ENCODE measurements around the gene PTBP3.

The PTBP3 gene

DNA sequence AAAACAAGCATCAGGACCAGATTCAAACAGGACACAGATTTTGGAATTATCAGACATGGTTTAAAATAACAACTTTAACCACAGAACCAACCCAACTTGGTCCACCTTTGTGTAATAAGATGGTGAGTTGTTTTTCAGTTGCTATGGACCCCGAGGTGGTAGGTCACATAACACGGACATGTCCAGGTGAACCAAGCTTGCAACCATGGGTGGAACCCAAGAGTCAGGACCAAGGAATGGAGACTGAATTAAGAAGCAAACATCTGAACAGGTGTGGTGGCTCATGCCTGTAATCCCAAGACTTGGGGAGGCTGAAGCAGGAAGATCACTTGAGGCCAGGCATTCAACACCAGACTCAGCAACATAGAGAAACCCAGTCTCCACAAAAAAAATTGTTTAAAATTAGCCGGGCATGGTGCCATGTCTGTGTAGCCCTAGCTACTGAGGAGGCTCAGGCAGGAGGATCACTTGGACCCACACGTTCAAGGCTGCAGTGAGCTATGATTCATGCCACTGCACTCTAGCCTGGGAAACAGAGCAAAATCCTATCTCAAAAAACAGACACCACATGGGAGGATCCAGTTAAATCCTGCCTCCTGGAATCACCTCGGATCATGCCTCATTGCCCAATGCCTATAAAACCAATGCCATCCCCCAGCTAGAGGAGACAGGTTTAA, 10.6 kb downstream of the PTBP3 start:
- Histone ChIP-seq H3K36me3 (replicated peaks) (no peaks in the 10 kb centered on the region), H3K27ac (no peak overlapping the region), H3K4me3 (ENCODE audit: low read depth, low read length) (no peak overlapping the region), H3K27me3 (replicated peaks) (no peaks in the 10 kb centered on the region)
- in situ Hi-C loops (cut with HindIII; ENCODE audit: low pct_ligation_motif_present, low sequenced_read_pairs) = no loop called here
- TF ChIP-seq, protein P1, sequence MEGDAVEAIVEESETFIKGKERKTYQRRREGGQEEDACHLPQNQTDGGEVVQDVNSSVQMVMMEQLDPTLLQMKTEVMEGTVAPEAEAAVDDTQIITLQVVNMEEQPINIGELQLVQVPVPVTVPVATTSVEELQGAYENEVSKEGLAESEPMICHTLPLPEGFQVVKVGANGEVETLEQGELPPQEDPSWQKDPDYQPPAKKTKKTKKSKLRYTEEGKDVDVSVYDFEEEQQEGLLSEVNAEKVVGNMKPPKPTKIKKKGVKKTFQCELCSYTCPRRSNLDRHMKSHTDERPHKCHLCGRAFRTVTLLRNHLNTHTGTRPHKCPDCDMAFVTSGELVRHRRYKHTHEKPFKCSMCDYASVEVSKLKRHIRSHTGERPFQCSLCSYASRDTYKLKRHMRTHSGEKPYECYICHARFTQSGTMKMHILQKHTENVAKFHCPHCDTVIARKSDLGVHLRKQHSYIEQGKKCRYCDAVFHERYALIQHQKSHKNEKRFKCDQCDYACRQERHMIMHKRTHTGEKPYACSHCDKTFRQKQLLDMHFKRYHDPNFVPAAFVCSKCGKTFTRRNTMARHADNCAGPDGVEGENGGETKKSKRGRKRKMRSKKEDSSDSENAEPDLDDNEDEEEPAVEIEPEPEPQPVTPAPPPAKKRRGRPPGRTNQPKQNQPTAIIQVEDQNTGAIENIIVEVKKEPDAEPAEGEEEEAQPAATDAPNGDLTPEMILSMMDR (IDR thresholded peaks at IDR 0.05; ENCODE audit: low read depth, low read length, missing control alignments) = no peak
- no peak for DNase-seq

DNA sequence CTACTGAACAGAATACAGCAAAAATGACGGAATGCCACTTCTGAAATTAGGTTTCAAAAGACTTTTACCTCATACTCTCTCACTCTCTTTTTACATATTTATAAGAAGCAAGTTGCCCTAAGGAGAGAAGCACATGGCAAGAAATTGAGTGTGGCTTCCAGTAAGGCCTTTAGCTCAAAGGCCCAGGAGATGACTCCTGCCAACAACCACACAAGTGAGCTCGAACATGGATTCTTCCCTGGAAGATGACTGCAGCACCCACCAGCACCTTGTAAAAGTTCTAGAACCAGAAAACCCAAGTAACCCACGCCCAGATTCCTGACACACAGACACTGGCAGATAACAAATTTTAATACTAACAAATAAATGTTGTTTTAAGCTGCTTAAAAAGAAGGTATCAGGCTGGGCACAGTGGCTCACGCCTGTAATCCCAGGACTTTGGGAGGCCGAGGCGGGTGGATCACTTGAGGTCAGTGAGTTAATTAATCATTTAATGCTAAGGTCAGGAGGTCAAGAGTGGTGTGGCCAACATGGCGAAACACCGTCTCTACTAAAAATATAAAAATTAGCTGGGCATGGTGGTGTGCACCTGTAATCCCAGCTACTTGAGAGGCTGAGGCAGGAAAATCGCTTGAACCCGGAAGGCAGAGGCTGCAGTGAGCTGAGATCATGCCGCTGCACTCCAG, 17.0 kb downstream of the PTBP3 start:
- DNase-seq = no peak
- H3K4me3 ChIP-seq (ENCODE audit: low read depth, low read length) = no peak overlapping the region
- in situ Hi-C loops (cut with HindIII; ENCODE audit: low pct_ligation_motif_present, low sequenced_read_pairs) = no loop called here
- no peaks in the 10 kb centered on the region for H3K27me3 ChIP-seq (replicated peaks)
- TF ChIP-seq, protein P1 (IDR thresholded peaks at IDR 0.05; ENCODE audit: low read depth, low read length, missing control alignments) = no peak
- no peaks in the 10 kb centered on the region for H3K36me3 ChIP-seq (replicated peaks)
- H3K27ac ChIP-seq = no peak overlapping the region

DNA sequence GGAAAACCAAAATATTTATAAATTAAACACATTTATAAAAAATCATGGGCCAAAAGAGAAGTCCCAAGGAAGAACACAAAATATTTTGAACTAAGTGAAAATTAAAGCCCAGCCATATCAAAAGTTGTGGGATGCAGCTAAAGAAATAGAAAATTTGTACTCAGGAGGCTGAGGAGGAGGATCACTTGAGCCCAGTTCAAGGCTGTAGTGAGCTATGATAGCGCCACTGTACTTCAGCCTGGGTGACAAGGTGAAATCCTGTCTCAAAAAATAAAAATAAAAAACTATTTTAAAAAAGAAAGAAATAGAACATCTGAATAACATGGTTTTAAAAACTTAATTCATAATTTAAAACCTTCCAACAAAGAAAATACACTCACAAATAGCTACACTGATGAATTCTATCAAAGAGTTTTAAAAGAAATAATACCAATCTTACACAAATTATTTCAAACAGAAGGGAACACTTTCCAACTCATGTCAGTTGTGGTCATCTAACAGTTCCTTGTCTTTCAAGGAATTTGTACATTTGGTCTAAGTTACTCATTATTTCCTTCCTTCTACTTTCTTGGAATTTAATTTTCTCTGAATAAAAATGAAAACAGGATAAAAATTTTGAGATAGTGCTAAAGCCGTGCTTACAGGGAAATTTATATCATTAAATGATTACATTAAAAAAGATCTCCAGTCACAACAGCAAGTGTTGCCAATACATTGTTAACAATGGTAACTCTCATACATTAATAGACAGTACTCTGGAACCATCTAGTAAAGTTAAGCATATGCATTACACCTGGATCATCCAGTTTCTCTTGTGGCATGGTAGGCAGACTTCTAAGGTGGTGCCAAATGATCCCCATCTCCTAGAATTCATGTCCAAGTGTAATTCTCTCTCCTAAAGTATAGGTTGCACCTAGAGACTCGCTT, 17.8 kb downstream of the PTBP3 start:
- no peak overlapping the region for H3K27ac ChIP-seq
- TF ChIP-seq, protein P1 (IDR thresholded peaks at IDR 0.05; ENCODE audit: low read depth, low read length, missing control alignments) = no peak

DNA sequence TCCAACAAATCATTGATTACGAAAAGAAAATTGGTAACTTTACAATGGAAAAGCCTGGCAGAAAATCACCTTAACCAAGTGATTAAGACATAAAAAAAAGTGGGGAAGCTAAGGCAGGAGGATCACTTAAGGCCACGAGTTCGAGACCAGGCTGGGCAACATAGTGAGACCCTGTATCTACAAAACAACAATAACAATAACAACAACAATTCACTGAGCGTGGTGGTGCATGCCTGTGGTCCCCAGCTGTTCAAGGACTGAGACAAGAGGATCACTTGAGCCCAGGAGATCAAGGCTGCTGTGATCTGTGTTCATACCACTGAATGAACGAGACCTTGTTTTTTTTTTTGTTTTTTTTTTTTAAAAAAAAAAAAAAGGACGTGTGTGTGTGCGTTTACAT, 21.3 kb downstream of the PTBP3 start:
- TF ChIP-seq, protein P1 (IDR thresholded peaks at IDR 0.05; ENCODE audit: low read depth, low read length, missing control alignments) = no peak
- Histone ChIP-seq H3K27ac (no peak overlapping the region), H3K27me3 (replicated peaks) (no peaks in the 10 kb centered on the region), H3K4me3 (ENCODE audit: low read depth, low read length) (no peak overlapping the region), H3K36me3 (replicated peaks) (no peaks in the 10 kb centered on the region)
- in situ Hi-C loops (cut with HindIII; ENCODE audit: low pct_ligation_motif_present, low sequenced_read_pairs) = no loop called here
- no peak for DNase-seq

More for the DNA sequence above, 17.8 kb downstream of the PTBP3 start:
- in situ Hi-C loops (cut with HindIII; ENCODE audit: low pct_ligation_motif_present, low sequenced_read_pairs) = no loop called here
- Histone ChIP-seq H3K27me3 (replicated peaks) (no peaks in the 10 kb centered on the region), H3K36me3 (replicated peaks) (no peaks in the 10 kb centered on the region), H3K4me3 (ENCODE audit: low read depth, low read length) (no peak overlapping the region)
- DNase-seq = no peak

DNA sequence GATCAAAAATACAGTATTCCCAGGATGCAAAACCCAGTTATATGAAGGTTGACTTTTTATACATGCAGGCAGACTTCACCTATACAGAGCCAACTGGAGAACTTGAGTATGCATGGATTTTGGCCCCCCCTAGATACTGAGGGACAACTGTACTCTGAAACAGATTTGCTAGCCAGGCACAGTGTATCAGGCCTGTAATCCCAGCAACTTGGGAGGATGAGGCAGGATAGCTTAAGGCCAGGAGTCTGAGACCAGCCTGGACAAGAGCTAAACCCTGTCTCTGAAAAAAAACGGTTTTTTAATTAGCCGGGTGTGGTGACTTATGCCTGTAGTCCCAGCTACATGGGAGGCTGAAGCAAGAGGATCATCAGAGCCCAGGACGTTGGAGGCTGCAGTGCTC, 21.9 kb downstream of the PTBP3 start:
- H3K27me3 ChIP-seq (replicated peaks) = no peaks in the 10 kb centered on the region
- no peaks in the 10 kb centered on the region for H3K36me3 ChIP-seq (replicated peaks)
- TF ChIP-seq, protein P1 (IDR thresholded peaks at IDR 0.05; ENCODE audit: low read depth, low read length, missing control alignments) = no peak
- no peak overlapping the region for H3K27ac ChIP-seq
- no peak overlapping the region for H3K4me3 ChIP-seq (ENCODE audit: low read depth, low read length)
- DNase-seq = no peak
- in situ Hi-C loops (cut with HindIII; ENCODE audit: low pct_ligation_motif_present, low sequenced_read_pairs) = no loop called here
